ENCODE data around the gene MED25. TPM values are rescaled to one million over a fixed set of nuclear protein-coding genes. Genes with fewer than 3 reads are reported as not detected.

Gene MED25
- total and polyA plus RNA-seq, 9 of the 15 experiments (the other 6 are each of a cell fraction or from before 2014, with no cell fraction given): 4.1 to 93.9 (median 19.3) TPM

DNA sequence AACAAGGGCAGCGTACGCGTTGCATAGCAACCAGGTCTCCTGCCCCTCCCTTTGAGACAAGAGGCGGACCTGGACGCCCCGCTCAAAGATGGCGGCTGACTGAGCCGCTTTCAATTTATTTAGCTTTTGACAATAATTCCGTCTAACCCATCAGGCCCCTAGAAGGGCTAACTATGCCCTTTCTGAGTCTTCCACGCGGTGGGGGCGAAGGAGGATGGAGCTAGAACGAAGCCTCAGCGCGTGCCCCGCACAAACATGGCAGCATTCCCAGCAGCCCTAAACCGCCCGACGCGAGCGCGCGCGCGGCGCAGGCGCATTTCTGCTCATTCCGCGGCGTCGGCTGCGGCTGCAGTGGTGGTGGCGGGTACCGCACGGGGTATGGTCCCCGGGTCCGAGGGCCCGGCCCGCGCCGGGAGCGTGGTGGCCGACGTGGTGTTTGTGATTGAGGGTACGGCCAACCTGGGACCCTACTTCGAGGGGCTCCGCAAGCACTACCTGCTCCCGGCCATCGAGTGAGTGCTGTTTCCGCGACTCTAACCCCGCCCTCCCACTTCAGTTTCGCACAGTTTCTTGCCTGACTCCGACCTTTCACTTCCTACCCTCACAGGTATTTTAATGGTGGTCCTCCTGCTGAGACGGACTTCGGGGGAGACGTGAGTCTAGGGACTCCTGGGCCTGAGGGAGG is at the start of gene MED25 (continued):
- no peak for TF ChIP-seq IRF9 (tag; IDR thresholded peaks at IDR 0.05)
- no peak for TF ChIP-seq NELFE (IDR thresholded peaks at IDR 0.05; ENCODE audit: insufficient read depth, insufficient read length)
- TF ChIP-seq CHD2 (IDR thresholded peaks at IDR 0.05; ENCODE audit: low read depth, low read length): no peak
- no peak for TF ChIP-seq BRCA1 (IDR thresholded peaks at IDR 0.05)
- no peak for TF ChIP-seq BRCA1 (CRISPR knock-in tag; IDR thresholded peaks at IDR 0.05)
- TF ChIP-seq ZC3H4 (CRISPR knock-in tag; IDR thresholded peaks at IDR 0.05; ENCODE audit: borderline replicate concordance): no peak; the same call in 1 of the 2 replicates
- no peak for TF ChIP-seq RBM15 (IDR thresholded peaks at IDR 0.05; ENCODE audit: insufficient read depth, low read length)
- no peak for TF ChIP-seq MTA2 (IDR thresholded peaks at IDR 0.05; ENCODE audit: low read depth)
- TF ChIP-seq, protein P1, sequence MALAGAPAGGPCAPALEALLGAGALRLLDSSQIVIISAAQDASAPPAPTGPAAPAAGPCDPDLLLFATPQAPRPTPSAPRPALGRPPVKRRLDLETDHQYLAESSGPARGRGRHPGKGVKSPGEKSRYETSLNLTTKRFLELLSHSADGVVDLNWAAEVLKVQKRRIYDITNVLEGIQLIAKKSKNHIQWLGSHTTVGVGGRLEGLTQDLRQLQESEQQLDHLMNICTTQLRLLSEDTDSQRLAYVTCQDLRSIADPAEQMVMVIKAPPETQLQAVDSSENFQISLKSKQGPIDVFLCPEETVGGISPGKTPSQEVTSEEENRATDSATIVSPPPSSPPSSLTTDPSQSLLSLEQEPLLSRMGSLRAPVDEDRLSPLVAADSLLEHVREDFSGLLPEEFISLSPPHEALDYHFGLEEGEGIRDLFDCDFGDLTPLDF (CRISPR knock-in tag; IDR thresholded peaks at IDR 0.05): 0 out of 2 replicates have a peak, but pooled peaks have one; percentile 40
- TF ChIP-seq YBX1 (IDR thresholded peaks at IDR 0.05): no peak
- TF ChIP-seq MIER1 (IDR thresholded peaks at IDR 0.05; ENCODE audit: low read depth): no peak
- TF ChIP-seq SETDB1 (IDR thresholded peaks at IDR 0.05; ENCODE audit: low read length): no peak
- no peak for TF ChIP-seq FOXA3 (CRISPR knock-in tag; conservative IDR thresholded peaks at IDR 0.05 in 1 of 2, IDR thresholded peaks at IDR 0.05 in 1 of 2)
- TF ChIP-seq SMC3 (conservative IDR thresholded peaks at IDR 0.05; ENCODE audit: insufficient read depth, low read depth, low read length): 0 out of 2 replicates have a peak, but pooled peaks have one; percentile 7
- peak in 1 of 2 experiments; percentile 79; a peak in 1 of 4 replicates for TF ChIP-seq ZNF639 (CRISPR knock-in tag; conservative IDR thresholded peaks at IDR 0.05 in 1 of 2, IDR thresholded peaks at IDR 0.05 in 1 of 2)
- TF ChIP-seq ZNF655 (CRISPR knock-in tag; IDR thresholded peaks at IDR 0.05): no peak
- TF ChIP-seq PHF20 (IDR thresholded peaks at IDR 0.05; ENCODE audit: partially characterized antibody): peak; percentile 55
- TF ChIP-seq KAT2B (IDR thresholded peaks at IDR 0.05; ENCODE audit: low read depth, low read length): no peak
- no peak for TF ChIP-seq ZNF175 (CRISPR knock-in tag; IDR thresholded peaks at IDR 0.05; ENCODE audit: low read depth)
- no peak for TF ChIP-seq PTTG1 (tag; IDR thresholded peaks at IDR 0.05; ENCODE audit: low read depth)
- TF ChIP-seq ZNF79 (CRISPR knock-in tag; IDR thresholded peaks at IDR 0.05; ENCODE audit: low read depth): no peak
- 0 out of 2 replicates have a peak, but pooled peaks have one; percentile 35 for TF ChIP-seq NR4A1 (CRISPR knock-in tag; IDR thresholded peaks at IDR 0.05)
- TF ChIP-seq NR4A1 (tag; IDR thresholded peaks at IDR 0.05): no peak; the same call in 1 of the 2 replicates
- no peak for TF ChIP-seq PRMT5 (CRISPR knock-in tag; IDR thresholded peaks at IDR 0.05)
- TF ChIP-seq NRF1 (conservative IDR thresholded peaks at IDR 0.05 in 1 of 2, IDR thresholded peaks at IDR 0.05 in 1 of 2): peak; percentile 95 to 96

All from K562 (cell line).